Subcutaneous adipose tissue (tissue), 4 donors: ENCODE data around the gene VWA8. TPM values are rescaled to one million over a fixed set of nuclear protein-coding genes. Genes with fewer than 3 reads are reported as not detected.

ENCODE experiments used
- CTCF ChIP-seq: fragments of 450-650 bp; IDR thresholded peaks from one replicate; pipeline ENCODE4 v1.5.1; 2016; ENCODE audit warnings: low read depth, mild to moderate bottlenecking, control low read depth, antibody characterized with exemption, moderate library complexity
- total RNA-seq, 4 donors: library from RNA; depleted of rRNA; stranded (reverse); fragments of >200 nt; gene quantifications; one replicate each; pipeline ENCODE4 v1.1.0, GENCODE V29; 2016

The VWA8 gene
- total RNA-seq, 4 donors from 2014 or later: 18.1 to 28.3 (median 20.3) TPM

- TF ChIP-seq CTCF: no peak
Observed at GRCh38 chr13:41588448-41588847, 372.5 kb downstream of the VWA8 start.

DNA sequence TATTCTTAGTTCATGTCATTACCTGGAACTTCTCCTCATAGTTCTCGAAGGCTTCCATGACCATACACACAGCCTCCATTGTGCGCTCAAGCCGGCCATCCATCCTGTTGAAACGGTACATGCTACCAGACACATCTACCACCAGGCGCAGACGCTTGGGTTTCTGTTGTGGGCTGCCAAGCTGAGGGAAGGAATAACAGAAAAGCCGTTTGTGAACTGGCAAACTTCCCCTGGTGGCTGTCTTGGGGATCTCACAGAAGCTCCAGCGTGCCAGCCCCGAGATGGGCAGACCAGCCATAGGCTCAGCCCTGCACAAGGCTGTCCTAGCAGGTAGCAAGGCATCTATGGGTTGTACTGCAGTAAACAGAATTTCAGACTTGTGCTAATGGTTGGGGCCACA, 373.4 kb downstream of the VWA8 start:
- no peak for TF ChIP-seq CTCF

DNA sequence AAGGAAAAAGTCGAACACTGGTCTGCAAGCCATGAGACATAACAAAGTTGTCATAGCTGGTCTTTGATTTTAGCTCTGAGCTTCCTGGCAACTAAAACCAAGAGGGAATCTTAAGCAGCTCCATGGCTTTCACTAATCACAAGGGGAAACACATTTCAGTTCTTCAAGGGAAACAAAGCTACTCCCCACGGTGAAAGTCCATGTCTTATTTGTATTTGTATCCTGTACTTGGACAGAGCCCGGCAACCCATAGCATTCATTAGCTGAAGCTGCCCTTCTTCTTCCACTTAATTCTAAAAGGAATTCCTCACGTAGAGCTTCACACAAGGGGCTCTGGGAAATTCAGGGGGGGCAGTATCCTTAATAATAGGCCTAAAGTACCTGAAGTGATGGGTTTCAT, 374.7 kb downstream of the VWA8 start:
- no peak for TF ChIP-seq CTCF

DNA sequence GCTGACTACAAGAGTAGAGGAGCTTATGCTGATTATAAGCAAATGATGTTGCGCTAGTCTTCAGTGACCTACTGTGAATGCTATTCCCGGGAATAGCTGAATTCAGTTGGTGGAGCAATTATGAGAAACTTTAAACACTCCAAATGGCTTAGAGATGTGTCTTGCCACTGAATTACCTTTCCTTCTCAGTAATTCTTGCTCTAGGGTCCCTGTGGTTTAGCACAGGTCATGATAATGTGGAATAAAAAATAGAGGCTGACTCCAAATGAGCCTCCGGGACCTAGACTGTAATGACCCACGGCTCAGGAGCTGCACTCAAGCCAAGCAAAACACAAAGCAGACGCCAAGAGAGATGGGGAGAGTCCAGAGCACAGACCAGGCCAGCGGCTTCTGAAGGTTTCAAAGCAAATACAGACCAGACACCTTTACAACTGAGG, 378.9 kb downstream of the VWA8 start:
- no peak for TF ChIP-seq CTCF

GRCh38 chr13:41580345-41580744, 380.6 kb downstream of the VWA8 start:
- TF ChIP-seq CTCF: no peak

DNA sequence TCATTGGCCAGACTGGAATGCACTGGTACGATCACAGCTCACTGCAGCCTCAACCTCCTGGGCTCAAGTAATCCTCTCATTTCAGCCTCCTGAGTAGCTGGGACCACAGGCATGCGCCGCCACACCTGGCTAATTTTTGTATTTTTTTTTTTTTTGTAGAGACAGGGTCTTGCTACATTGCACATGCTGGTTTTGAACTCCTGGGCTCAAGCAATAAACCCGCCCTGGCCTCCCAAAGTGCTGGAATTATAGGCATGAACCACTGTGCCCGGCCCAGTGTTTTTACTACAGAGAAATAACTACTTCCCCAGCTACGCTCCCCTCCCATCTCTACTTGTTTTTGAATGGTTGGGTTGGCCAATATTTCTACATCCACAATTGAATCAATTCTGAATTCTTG, 381.0 kb downstream of the VWA8 start:
- no peak for TF ChIP-seq CTCF

GRCh38 chr13:41579168-41579567, 381.7 kb downstream of the VWA8 start:
- no peak for TF ChIP-seq CTCF
